ENCODE measurements around the gene GMCL1.
A peak's percentile ranks its signal among the peaks of the same experiment; 100 is the strongest.
"Not testable (repeated sequence)": the region's sequence is repeated elsewhere in the genome, so short reads cannot be mapped to it uniquely, and the experiment has no call there.

GMCL1 gene

DNA sequence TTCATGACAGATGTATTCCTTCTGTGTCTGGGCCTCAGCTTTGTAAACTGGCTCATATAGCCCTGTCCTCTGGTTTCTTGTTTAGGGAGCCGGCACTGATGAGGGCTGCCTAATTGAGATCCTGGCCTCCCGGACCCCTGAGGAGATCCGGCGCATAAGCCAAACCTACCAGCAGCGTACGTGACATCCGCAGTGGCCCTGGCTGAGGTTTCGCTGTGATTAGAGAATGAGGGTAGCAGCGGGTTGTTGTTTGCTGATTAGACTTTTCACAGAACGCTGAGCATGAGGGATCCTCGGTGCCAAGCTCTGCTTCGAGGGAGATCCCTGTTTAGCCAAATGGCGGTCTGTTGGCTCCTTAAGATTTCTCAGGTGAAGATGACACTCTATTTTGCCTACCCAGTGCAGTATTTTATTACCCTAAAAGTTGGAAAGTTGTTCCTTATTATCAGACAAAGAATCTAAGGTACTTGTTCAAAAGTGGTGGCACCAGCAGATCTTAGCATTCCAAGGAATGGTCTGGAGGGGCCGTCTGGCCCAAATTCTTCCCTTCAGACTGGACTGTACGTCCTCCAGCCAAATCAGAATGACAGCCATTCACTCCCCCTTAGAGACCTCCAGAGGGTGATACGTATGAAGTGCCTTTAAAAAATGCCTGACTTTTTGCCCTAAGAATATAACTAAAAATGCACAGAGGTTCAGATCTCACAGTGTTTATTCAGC lies 21.5 kb upstream of the GMCL1 start:
- DNase-seq (ENCODE audit: low spot score), result no peak

DNA sequence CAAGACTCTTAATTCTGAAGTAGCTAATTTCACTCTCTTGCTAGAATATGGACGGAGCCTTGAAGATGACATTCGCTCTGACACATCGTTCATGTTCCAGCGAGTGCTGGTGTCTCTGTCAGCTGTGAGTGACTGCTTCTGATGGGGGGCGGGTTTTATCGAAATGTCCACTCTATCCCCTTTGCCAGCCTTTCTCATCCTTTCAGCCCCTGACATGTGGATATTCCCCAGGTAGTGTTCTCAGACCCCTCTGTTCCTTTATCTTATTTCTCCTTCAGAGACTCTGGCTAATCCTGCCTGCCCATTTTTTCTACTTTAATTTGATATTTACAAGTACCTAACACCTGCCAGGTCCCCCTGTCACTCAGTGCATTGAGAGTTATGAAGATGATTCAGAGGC lies 18.9 kb upstream of the GMCL1 start:
- DNase-seq (ENCODE audit: low spot score), result no peak

DNA sequence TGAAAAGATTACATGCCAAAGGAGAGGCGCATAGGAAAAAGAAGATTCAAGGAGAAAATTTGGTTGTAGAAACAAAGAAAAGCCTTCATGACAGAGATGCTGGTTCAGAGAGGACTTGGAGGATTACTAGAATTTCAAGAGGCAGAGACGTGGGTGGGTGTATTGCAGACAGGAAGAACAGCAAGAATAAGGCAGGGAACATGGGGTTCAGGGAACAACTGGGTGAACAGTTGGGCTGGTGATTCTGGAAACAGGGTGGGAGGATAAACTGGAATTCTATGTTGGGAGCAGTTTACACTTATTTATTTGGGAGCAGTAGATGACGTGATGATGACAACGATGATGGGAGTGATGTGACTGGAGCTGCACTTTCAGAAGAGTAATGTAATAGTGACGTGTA lies 18.4 kb upstream of the GMCL1 start:
- no peak for DNase-seq (ENCODE audit: low spot score)

DNA sequence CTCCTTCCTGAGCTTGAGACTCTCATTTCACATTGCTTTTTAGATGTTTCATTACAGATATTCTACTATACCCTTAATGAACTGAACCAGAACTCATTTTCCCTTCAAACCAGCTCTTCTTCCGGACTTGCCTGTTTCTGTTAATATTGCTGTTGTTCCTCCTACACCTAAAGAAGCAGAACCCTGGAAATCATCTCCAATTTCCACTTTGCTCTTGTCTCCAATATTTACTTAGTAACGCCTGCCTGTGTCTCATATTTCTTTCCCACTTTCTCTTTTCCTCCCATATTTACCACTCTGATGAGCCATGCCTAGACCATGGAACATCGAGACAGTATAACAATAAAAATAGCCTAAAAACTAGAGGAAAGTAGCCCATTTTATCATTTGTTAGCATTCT lies 17.9 kb upstream of the GMCL1 start:
- DNase-seq (ENCODE audit: low spot score), result no peak

DNA sequence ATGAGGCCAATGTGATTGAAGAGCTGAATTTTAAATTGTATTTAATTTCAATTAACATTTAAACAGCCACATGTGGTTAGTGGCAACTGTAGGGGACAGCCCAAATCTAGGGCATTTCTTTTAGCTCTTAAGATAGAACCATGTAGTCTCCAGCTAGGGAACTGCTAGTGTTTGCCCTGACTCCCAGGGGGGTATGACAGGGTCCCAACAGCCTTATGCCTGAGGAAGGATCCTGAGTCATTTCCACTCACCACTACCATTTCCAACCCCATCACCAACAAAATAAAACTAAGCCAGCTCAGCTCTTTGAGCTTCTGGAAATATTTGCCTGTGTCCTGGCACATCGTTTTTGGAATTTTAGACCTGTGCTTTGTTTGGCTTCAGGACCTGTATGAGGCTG lies 13.7 kb upstream of the GMCL1 start:
- DNase-seq (ENCODE audit: low spot score), result no peak

DNA sequence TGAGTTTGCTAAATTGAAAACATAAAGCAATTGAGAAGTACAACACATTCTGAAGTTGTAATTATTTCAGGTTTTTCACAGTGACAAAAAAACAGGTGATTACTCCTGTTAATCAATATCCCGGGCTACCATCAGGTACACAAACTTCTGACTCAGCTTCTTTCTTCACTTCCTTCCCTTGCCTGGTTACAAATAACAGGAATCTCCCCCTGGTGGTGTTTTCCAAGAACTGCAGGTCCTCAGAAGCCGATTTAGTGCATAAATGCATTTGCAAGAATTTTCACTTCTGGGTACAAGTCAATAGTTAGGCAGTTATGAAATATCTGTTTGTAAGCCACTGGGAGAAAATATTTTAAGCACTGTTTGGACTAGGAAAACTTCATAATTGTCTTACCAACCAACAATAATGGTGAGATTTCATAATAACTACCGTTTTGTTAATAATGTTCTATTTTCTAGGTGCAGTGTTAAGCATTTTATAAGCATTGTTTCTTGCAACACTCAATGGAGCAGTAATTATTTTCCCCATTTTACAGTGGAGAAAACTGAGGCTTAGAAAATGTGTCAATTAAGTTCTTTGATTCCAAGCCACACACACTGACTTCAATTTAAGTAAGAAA lies 12.4 kb upstream of the GMCL1 start:
- DNase-seq (ENCODE audit: low spot score), result peak; percentile 91

DNA sequence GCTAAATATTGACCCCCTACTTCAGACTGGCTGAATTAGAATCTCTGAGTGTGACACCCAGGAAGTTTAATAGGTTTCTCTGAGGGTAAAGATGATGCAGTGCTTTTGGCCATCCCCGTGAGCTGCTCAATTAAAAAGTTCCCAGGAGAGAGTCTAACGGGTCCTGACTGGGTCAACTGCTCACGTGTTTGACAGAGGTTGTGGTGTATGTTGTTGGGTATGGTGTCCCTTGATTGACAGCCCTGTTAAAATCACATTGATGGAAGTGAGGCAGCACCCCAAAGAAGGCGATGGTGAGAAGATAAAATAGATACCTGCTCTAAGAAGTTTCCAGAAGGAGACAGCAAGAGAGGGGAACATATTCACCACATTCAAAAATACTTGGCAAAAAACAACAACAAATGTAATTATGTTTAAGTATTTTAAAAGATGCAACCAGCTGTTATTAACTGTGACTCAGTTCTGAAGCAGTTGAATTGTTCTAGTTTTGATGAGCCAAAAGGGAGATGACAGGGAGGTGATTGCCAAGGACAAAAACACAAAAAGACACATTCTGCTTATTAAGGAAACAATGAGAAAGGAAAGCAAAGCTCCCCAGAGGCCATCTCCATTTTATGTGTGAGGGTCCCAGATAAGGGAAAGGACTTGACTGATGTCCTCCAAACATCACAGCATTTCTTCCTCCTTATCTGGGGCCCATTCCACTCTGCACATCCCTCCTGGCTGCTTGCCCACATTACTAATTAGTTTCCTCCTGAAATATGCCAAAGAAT lies 11.5 kb upstream of the GMCL1 start:
- DNase-seq (ENCODE audit: low spot score), result peak; percentile 52

DNA sequence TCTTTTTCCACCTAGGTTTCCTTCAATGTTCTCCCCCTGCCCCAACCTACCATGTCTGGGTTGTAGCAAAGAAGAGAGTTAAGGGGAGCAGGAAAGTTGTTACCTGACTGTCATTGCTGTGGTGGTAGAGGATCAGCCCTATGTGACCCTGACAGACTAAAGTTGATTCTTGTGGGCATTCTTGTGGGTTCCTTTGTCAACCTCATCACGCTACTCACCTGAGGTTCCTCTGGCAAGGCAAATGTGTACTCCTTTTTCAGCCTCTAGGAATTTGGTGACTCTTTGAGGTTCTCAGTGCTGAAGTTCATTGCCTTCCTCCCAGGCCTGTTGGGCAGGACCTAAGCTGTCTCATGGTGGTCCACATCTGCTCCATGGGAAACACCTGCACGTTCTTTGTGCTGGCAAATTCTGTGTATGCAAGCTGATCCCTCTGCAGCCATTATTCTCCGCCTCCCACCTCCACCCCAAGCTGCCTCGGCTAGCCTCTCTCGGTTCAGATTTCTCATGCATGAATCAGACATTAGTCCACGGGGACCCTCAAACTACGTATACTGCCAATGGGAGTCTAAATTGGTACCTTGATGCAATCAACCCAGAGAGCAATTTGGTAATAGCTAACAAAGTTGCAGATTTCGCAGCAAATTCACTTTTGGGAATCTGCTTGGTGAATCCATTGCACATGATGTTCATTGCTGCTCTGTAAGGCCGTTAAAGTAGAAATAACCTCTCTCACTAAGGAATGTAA lies 1.5 kb upstream of the GMCL1 start:
- no peak for DNase-seq (ENCODE audit: low spot score)

DNA sequence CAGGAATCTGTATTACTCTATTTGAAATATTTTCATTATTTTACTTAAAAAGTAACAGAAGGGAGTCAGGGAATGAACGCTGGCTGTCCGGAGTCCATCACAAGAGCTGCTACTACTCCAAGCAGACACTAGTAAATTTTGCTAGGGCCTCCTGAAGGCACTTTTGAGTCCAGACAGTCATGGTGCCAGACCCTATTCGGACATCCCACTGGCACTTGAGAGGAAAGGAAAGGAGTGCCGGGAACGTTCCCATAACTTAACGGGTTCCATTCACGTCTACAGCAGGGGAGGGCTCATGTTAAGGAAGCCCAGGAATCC lies 563 bp upstream of the GMCL1 start:
- no peak for DNase-seq (ENCODE audit: low spot score)

DNA sequence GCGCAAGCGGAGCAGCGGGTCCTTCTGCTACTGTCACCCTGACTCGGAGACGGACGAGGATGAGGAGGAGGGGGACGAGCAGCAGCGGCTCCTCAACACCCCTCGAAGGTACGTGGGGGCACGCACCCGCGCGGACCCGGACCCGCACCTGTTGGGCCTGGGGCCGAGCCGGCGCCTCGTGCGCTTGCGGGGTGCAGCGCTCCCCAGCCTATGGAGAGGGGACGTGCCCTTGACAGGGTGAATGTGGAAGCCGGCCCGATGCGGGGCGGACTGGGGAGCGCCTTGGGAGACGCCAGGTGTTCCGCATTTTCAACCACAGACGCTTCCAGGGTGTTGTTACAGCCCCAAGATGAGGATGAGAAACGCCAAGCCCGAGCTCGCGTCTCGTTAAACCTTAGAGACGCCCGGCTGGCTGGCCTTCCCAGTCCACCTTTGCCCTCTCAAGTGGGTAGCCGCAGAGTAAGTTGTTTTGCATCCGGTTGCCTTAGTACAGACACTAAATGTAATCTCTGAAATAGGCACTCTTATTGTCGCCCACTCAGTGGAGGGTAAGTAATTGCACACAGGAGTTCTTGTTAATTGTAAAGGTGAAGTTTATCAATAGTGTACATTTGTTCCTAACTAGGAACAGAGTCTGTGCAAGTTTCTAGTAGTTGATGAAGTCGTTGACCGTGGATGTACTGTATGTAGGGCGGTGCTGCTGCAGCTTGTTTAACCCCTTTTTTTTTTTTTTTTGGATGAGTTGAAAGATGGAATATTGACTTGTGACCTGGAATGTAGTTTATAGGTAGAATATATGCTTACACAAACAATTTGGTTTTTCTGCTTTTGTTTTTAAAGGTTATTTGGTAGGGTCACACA lies 815 bp downstream of the GMCL1 start:
- DNase-seq (ENCODE audit: low spot score), result peak; percentile 20

DNA sequence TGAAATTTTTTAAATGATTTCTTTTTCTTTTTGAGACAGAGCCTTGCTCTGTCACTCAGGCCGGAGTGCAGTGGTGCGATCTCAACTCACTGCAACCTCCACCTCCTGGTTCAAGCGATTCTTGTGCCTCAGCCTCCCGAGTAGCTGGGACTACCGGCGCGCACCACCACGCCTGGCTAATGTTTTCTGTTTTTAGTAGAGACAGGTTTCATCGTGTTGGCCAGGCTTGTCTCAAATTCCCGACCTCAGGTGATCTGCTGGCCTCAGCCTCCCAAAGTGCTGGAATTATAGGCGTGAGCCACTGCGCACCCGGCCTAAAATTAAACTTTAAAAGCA lies 1.4 kb downstream of the GMCL1 start:
- not testable (repeated sequence) for DNase-seq (ENCODE audit: low spot score)

DNA sequence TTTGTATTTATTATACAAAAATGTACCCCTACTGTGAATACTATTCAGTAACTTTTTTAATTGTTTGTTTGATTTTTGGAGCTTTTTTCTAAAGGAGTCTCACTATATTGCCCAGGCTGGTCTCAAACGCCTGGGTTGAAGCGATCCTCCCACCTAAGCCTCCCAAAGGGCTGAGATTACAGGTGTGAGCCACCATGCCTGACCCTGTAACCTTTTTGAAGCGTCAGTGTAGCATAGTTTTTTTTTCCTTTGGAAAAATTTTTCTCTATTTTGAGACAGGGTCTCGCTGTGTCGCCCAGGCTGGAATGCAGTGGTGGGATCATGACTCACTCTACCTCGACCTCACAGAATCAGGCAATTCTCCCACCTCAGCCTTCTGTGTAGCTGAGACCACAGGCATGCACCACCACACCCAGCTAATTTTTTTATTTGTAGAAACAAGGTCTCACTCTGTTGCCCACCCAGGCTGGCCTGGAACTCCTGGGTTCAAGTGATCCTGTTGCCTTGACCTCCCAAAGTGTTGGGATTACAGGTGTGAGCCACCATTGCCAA lies 2.0 kb downstream of the GMCL1 start:
- DNase-seq (ENCODE audit: low spot score), result no peak

DNA sequence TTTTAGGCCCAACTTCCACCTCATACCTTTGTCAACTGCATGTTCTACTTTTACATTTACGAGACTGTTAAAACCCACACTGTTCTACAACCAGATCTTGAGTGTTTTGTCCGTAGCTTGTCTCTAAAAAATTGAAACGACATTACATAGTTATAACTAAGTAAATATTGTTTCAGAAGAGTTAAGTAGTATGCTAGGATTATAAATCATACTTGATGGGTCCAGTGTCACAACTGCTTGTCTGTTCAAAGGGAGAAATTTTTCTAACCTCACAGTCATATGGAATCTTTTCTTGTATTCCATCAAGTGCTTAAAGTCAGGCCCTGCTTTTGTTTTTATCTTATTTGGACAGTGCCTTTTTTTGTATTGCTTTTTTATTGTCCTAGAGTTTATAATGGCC lies 4.3 kb downstream of the GMCL1 start:
- no peak for DNase-seq (ENCODE audit: low spot score)

DNA sequence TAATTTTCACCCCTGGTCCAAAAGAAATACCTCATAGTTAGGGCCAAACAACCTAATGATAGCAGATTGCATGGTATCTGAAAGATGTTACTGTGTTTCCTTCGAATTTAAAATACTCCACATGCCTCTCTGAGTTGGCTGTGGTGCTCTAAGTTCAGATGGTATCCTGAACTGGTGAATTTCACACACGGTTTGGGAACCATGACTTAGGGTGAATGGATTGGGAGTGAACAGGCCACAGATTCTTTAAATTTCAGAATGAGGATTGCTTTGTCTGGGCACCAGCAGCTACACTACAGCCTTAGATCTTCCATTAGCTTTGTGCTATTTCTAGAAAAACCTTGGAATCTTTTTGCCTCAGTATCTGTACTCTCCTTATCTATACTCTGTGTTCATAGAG lies 6.2 kb downstream of the GMCL1 start:
- DNase-seq (ENCODE audit: low spot score), result no peak

DNA sequence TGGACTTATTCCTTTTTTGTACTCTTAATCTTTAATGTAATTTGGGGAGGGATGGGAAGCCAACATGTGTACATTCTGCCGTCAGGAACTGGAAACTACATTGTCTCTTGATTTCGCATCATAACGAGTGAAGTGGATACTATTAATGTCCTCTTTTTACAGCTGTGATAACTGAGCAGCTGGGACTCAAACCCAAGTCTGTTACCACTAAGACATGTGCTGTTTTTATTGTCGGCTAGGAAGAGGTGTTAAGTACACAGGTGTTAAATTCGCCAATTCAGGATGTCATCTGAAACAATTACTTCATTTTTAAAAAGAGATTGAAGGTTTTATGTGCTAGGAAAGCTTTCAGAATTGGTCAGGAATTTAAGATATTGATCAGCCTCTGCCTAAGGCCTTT lies 6.9 kb downstream of the GMCL1 start:
- DNase-seq (ENCODE audit: low spot score), result no peak

DNA sequence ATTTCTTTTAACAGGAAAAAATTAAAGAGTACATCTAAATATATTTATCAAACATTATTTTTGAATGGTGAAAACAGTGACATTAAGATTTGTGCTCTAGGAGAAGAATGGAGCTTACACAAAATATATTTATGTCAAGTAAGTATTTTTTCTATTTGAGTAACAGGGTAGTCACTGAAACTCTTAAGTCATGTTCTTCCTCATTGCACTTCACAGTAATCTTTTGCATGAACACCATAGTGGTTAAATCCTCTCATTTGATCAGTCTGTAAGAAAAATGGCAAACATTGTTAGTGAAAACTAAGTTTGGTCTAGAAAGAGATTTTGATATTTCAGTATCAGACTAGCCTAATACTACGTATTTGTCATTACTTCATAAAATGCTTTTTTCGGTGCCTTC lies 8.1 kb downstream of the GMCL1 start:
- no peak for DNase-seq (ENCODE audit: low spot score)

DNA sequence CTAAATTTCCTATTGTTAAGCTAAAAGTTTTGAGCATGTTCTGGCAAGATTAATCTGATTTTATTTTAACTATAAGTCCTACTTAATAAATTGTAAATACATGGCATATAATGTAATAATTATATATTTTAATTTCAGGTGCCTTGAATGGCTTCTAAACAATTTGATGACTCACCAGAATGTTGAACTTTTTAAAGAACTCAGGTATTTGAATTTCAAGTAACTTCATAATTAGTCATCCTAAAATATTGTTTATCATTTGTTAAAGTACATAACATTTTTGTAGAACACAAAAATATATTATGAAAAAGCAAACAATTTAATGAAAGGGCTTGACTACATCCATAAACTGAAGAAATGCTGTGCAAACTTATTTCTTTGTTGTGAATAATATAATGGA lies 14.5 kb downstream of the GMCL1 start:
- no peak for DNase-seq (ENCODE audit: low spot score)

DNA sequence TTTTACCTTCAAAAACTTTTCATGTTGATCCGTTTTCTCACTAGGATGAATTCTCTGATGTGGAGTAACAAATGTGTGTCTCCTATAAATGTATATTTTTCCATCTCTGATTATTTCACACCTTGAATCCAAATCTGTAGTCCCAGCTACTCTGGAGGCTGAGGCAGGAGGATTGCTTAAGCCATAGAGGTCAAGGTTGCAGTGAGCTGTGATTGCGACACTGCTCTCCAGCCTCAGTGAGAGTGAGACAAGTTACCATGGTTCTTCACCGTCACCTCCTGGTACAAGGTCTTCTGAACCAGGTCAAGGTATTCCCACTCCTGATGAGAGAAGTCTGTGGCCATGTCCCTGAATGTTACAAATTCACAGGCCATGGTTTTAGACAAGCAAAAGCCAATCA lies 15.1 kb downstream of the GMCL1 start:
- DNase-seq (ENCODE audit: low spot score), result no peak

DNA sequence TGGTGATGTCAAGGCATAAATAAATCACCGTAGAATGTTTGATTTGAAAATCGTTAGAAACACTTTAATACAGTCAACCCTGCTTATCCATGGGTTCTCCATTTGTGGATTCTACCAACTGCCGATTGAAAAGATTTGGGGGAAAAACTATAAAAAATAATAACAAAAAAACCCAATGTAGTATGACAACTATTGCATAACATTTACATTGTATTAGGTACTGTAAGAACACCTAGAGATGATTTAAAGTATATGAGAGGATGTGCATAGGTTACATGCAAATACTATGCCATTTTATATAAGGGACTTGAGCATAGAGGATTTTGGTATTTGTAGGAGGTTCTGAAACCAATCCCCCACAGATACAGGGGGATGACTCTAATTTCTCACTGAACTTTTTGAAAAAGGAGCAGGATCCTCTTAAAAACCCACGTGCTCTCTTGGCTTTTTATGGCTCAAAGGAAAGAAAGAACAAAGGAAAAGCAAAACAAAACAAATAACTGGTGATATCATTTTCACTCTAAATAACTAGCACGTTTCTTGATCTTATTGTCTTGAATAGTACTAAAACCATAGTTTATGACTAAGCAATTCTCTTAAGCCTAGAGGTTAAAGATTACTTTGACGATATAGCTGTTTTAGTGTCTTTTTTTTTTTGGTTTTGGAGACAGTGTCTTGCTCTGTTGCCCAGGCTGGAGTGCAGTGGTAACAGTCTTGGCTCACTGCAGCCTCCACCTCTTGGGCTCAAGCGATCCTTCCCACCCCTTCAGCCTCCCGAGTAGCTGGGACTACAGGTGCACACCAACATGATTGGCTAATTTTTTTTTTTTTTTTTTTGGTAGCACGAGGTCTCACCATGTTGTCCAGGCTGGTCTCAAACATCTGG lies 17.0 kb downstream of the GMCL1 start:
- DNase-seq (ENCODE audit: low spot score), result no peak

DNA sequence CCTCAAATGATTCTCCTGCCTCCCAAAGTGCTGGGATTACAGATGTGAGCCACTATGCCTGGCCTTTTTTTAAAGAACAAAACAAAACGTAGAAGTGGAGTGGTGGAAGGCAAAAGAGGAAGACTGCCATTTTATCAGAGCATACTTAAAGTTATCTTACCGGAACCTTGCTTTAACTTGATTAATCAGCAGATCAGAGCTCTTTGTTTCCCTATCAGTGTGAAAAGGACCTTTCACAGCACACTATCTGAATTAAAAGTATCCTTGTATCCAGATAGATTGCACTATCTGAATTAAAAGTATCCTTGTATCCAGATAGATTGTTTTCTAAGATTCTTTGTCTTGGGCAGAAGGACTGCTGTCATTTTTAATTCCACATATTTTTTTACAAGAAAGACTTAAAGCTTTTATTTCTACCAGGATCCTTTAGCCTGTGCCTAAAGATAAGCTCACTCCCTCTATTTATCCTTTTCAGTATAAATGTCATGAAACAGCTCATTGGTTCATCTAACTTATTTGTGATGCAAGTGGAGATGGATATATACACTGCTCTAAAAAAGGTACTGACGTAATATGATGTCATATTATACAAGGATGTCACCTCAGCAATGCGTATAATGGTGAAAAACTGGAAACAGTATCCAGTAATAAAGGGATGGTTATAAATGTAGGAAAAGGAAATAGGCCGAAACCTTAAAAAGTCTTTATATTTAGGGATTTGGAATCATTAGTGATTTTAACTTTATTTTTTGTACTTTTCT lies 17.8 kb downstream of the GMCL1 start:
- no peak for DNase-seq (ENCODE audit: low spot score)
